GM12878 (cell line): ENCODE data around the gene ARMC2. TPM values are rescaled to one million over a fixed set of nuclear protein-coding genes. Genes with fewer than 3 reads are reported as not detected.

Experiments
- ATAC-seq: fragments of 200-7000 bp; cut with Tn5 transposase; 3 replicates; pipeline ENCODE4 v1.9.1; 2020; ENCODE audit warnings: mild to moderate bottlenecking, moderate library complexity
- BruUV-seq: library from RNA; stranded (reverse); fragments of 400-500 nt; replicated peaks from 2 replicates; lab custom pipeline; 2021; lab: Mats Ljungman, UMichigan
- CTCF ChIA-PET: fragments of 300-600 bp; sonication (Branson Sonifier 250); formaldehyde crosslinking; extraction: SDS; loops from one replicate; lab custom pipeline; 2021; ENCODE audit warnings: inconsistent platforms; lab: Yijun Ruan, JAX
- POLR2A ChIA-PET: fragments of 350-600 bp; formaldehyde crosslinking; extraction: SDS; loops from one replicate; lab custom pipeline; 2021; ENCODE audit warnings: inconsistent platforms; lab: Charles Lee
- RAD21 ChIA-PET: fragments of 300-600 bp; sonication (Branson Sonifier 250); formaldehyde crosslinking; loops from one replicate; lab custom pipeline; 2023; ENCODE audit warnings: antibody characterized with exemption; ENCODE audit not compliant: unreplicated experiment; lab: Charles Lee
- SMC1A ChIA-PET: fragments of 300-600 bp; sonication (Branson Sonifier 250); formaldehyde crosslinking; loops from one replicate; lab custom pipeline; 2023; ENCODE audit not compliant: unreplicated experiment, uncharacterized antibody; lab: Charles Lee
- DNase-seq: peaks from one replicate; pipeline ENCODE4 v3.0.0-alpha.2; 2011; ENCODE audit warnings: low read depth, low spot score
- FAIRE-seq: peaks from 3 replicates; lab custom pipeline; 2011; peaks lifted over from hg19 to GRCh38; lab: Jason Lieb, UNC
- H2AFZ ChIP-seq: 2 replicates; pipeline ENCODE4 v1.6.0; 2011; ENCODE audit warnings: low read depth, low read length, control low read depth; ENCODE audit not compliant: control insufficient read depth
- H3K27ac ChIP-seq: 2 replicates; pipeline ENCODE4 v1.5.1; 2011; ENCODE audit warnings: control low read depth; ENCODE audit not compliant: control insufficient read depth, insufficient read depth
- H3K27me3 ChIP-seq, 2 experiments: replicated peaks in 1 of 2; 2 replicates each; pipeline versions ENCODE4 v1.6.0 to v1.6.1; 2011; ENCODE audit warnings: low read length in 1 of 2; ENCODE audit not compliant: control insufficient read depth in 2 of 2, insufficient read depth in 2 of 2
- H3K36me3 ChIP-seq, 2 experiments: 2 replicates each; pipeline ENCODE4 v1.5.1; 2011; ENCODE audit warnings: low read length in 1 of 2; ENCODE audit not compliant: control insufficient read depth in 2 of 2, insufficient read depth in 2 of 2
- H3K4me1 ChIP-seq: 2 replicates; pipeline ENCODE4 v1.6.1; 2011; ENCODE audit warnings: mild to moderate bottlenecking, low read length, moderate library complexity, mixed read lengths; ENCODE audit not compliant: control insufficient read depth, insufficient read depth
- H3K4me2 ChIP-seq: 2 replicates; pipeline ENCODE4 v1.6.0; 2011; ENCODE audit warnings: control low read depth; ENCODE audit not compliant: control insufficient read depth, insufficient read depth
- H3K4me3 ChIP-seq: fragments of 200-600 bp; sonication (generic); 2 replicates; pipeline ENCODE4 v1.5.1; 2016
- H3K79me2 ChIP-seq: 2 replicates; pipeline ENCODE4 v1.6.0; 2011; ENCODE audit warnings: low read length; ENCODE audit not compliant: control insufficient read depth, insufficient read depth
- H3K9ac ChIP-seq: 2 replicates; pipeline ENCODE4 v1.8.0; 2011; ENCODE audit warnings: low read length, control low read depth, mixed read lengths; ENCODE audit not compliant: control insufficient read depth, insufficient read depth
- H3K9me3 ChIP-seq: replicated peaks from 3 replicates; pipeline ENCODE4 v1.5.1; 2011; ENCODE audit warnings: mild to moderate bottlenecking, low read length; ENCODE audit not compliant: control insufficient read depth, insufficient read depth
- H4K20me1 ChIP-seq: 2 replicates; pipeline ENCODE4 v1.6.0; 2011; ENCODE audit not compliant: control insufficient read depth, insufficient read depth
- BMI1 ChIP-seq: fragments of 450-650 bp; IDR thresholded peaks from 2 replicates; pipeline ENCODE4 v1.6.1; 2016; ENCODE audit warnings: mild to moderate bottlenecking, moderate library complexity, borderline replicate concordance
- FOXM1 ChIP-seq: IDR thresholded peaks from 2 replicates; pipeline ENCODE4 v1.6.1; 2012; ENCODE audit warnings: low read depth, mild to moderate bottlenecking, inconsistent platforms, low read length, moderate library complexity
- MYB ChIP-seq: fragments of 150-350 bp; IDR thresholded peaks from 2 replicates; pipeline ENCODE4 v1.6.1; 2014; ENCODE audit warnings: mild to moderate bottlenecking, low read depth, low read length, borderline replicate concordance
- RAD21 ChIP-seq: IDR thresholded peaks from 2 replicates; pipeline ENCODE4 v1.6.1; 2011; ENCODE audit warnings: mild to moderate bottlenecking, low read depth, low read length, moderate library complexity; ENCODE audit not compliant: insufficient read depth
- SREBF1 ChIP-seq: IDR thresholded peaks from 2 replicates; pipeline ENCODE4 v1.6.1; 2012; ENCODE audit warnings: mild to moderate bottlenecking, low read length
- STAT3 ChIP-seq: IDR thresholded peaks from 2 replicates; pipeline ENCODE4 v1.6.1; 2011; ENCODE audit warnings: low read depth, low read length, improper control_type of control experiment
- SUPT20H ChIP-seq: IDR thresholded peaks from 2 replicates; pipeline ENCODE4 v1.6.1; 2011; ENCODE audit warnings: low read depth, mild to moderate bottlenecking, low read length, moderate library complexity, borderline replicate concordance; ENCODE audit not compliant: control insufficient read depth
- YY1 ChIP-seq: IDR thresholded peaks from 2 replicates; pipeline ENCODE4 v1.6.1; 2011; ENCODE audit warnings: low read depth, mild to moderate bottlenecking, low read length
- WGBS: methylation state at CpG from one replicate; pipeline ENCODE4 v1.1.6; 2016; ENCODE audit warnings: low lambda C conversion rate; ENCODE audit not compliant: insufficient replicate concordance, insufficient coverage; ENCODE audit errors: missing lambda C conversion rate; 5-methylcytosine and 5-hydroxymethylcytosine counted together
- in situ Hi-C: fragments of 300-500 bp; cut with MboI; formaldehyde crosslinking; loops from 9 replicates; pipeline ENCODE4 v1.14.3; 2018; ENCODE audit warnings: mixed read lengths
- intact Hi-C: fragments of 100-400 bp; cut with micrococcal nuclease; formaldehyde crosslinking; loops from one replicate; pipeline ENCODE4 v1.14.2; 2022; ENCODE audit not compliant: unreplicated experiment
- polyA plus RNA-seq, 11 experiments: library from polyadenylated mRNA; depleted of rRNA in 4 of 11; unstranded in 6 of 11; stranded (reverse) in 5 of 11; fragments of >200 nt; fragmentation: Nextera tagmentation in 4 of 11; fragmentation: Illumina TruSeq in 1 of 11; extraction: Ambion mirVana in 4 of 11; extraction: Trizol in 1 of 11; gene quantifications; 1 replicate in 1 of 11; 2 replicates in 10 of 11; pipeline versions ENCODE4 v1.2.1 to v1.2.3, GENCODE V29; 2011 to 2016; ENCODE audit warnings: inconsistent platforms in 2 of 11, missing spikeins in 2 of 11, low read depth in 1 of 11
- total RNA-seq, 4 experiments: library from RNA; depleted of rRNA in 3 of 4; stranded (reverse); fragments of >200 nt in 3 of 4; fragmentation: Illumina TruSeq in 1 of 4; extraction: Trizol in 1 of 4; gene quantifications; 2 replicates each; pipeline versions ENCODE4 v1.2.1 to v1.2.3, GENCODE V29; 2013 to 2021

The ARMC2 gene
- total and polyA plus RNA-seq, 10 of the 15 experiments (the other 5 are each of a cell fraction or from before 2014, with no cell fraction given), result 0.06 to 0.33 (median 0.21) TPM; not detected in 5

GRCh38 chr6:108798670-108799353 is 49.4 kb upstream of the ARMC2 start (continued):
- TF ChIP-seq STAT3 (no peak), RAD21 (no peak), MYB (no peak), FOXM1 (no peak), SUPT20H (no peak)

- Histone ChIP-seq H3K36me3 (no peaks in the 10 kb centered on the region), H4K20me1 (no peaks in the 10 kb centered on the region), H3K27ac (no peak overlapping the region), H3K79me2 (no peaks in the 10 kb centered on the region), H3K4me2 (no peak overlapping the region), H2AFZ (no peak overlapping the region), H3K9ac (no peak overlapping the region), H3K27me3 (peaks cover 3 to 7% of the 10 kb centered on the region in 2 experiments; a peak in 1 of 4 replicates), H3K9me3 (no peaks in the 10 kb centered on the region), H3K4me1 (no peaks in the 10 kb centered on the region), H3K4me3 (no peak overlapping the region)
- CTCF ChIA-PET, result no interaction called here
- SMC1A ChIA-PET, result no interaction called here
- ATAC-seq (no peak), FAIRE-seq (no peak), DNase-seq (no peak)
- WGBS, result 64% methylated on average over 9 of the region's 9 CpGs
- RAD21 ChIA-PET, result no interaction called here
- TF ChIP-seq YY1, result no peak
- no peak for TF ChIP-seq BMI1
- TF ChIP-seq SREBF1, result no peak
- POLR2A ChIA-PET, result no interaction called here
- intact Hi-C loops (no loop called here), in situ Hi-C loops (no loop called here)
- no TSS peak for BruUV-seq
Measured at GRCh38 chr6:108799354-108799717, 48.9 kb upstream of the ARMC2 start.
